ENCODE results near the gene COL6A3. TPM values are rescaled to one million over a fixed set of nuclear protein-coding genes. Genes with fewer than 3 reads are reported as not detected.

COL6A3 gene
- total and polyA plus RNA-seq, 2 donors (not counting 1 experiment from before 2014, with no cell fraction given), result 316 to 1,525 TPM

- Histone ChIP-seq H3K27ac (ENCODE audit: insufficient read depth, low read length) (no peak overlapping the region), H3K4me2 (ENCODE audit: extremely low read depth, insufficient read depth, low read length) (no peak overlapping the region), H3K9ac (ENCODE audit: insufficient read depth, low read length) (no peak overlapping the region), H3K36me3 (ENCODE audit: control insufficient read depth, insufficient read depth, low read length) (no peaks in the 10 kb centered on the region), H3K4me1 (ENCODE audit: control insufficient read depth, extremely low read depth, insufficient read depth, low read length) (peaks cover 3% of the 10 kb centered on the region), H2AFZ (ENCODE audit: low read length) (no peak overlapping the region), H3K79me2 (ENCODE audit: control insufficient read depth, insufficient read depth, low read length) (peaks cover 15% of the 10 kb centered on the region), H3K27me3 (ENCODE audit: control insufficient read depth, insufficient read depth, low read length) (no peaks in the 10 kb centered on the region), H3K4me3 (replicated peaks in 1 of 4; ENCODE audit: control extremely low read depth in 1 of 4, insufficient read depth in 1 of 4, low read depth in 3 of 4, low read length in 4 of 4) (no peak overlapping the region), H4K20me1 (ENCODE audit: control insufficient read depth, extremely low read depth, insufficient read depth, low read length) (no peaks in the 10 kb centered on the region), H3K9me3 (ENCODE audit: control insufficient read depth, insufficient read depth, low read depth, low read length) (no peaks in the 10 kb centered on the region)
- DNase-seq (ENCODE audit: low read depth in 2 of 2), result no peak
- TF ChIP-seq CTCF (conservative IDR thresholded peaks at IDR 0.05 in 1 of 2, IDR thresholded peaks at IDR 0.05 in 1 of 2; ENCODE audit: low read depth in 1 of 2, low read length in 2 of 2) (no peak), EZH2 (IDR thresholded peaks at IDR 0.05; ENCODE audit: low read length, missing control alignments) (no peak)
Measured at GRCh38 chr2:237418300-237418699, 4.3 kb upstream of the COL6A3 start.

- H3K4me2 ChIP-seq (ENCODE audit: extremely low read depth, insufficient read depth, low read length), result peak overlapping the region; percentile 54
- peak overlapping the region; percentile 92 for H3K27ac ChIP-seq (ENCODE audit: insufficient read depth, low read length)
- H3K79me2 ChIP-seq (ENCODE audit: control insufficient read depth, insufficient read depth, low read length), result peaks cover 66% of the 10 kb centered on the region
- peaks cover 3% of the 10 kb centered on the region for H3K4me1 ChIP-seq (ENCODE audit: control insufficient read depth, extremely low read depth, insufficient read depth, low read length)
- peak overlapping the region; percentile 71 for H3K9ac ChIP-seq (ENCODE audit: insufficient read depth, low read length)
- TF ChIP-seq EZH2 (IDR thresholded peaks at IDR 0.05; ENCODE audit: low read length, missing control alignments) (no peak), CTCF (conservative IDR thresholded peaks at IDR 0.05 in 1 of 2, IDR thresholded peaks at IDR 0.05 in 1 of 2; ENCODE audit: low read depth in 1 of 2, low read length in 2 of 2) (no peak)
- no peaks in the 10 kb centered on the region for H3K27me3 ChIP-seq (ENCODE audit: control insufficient read depth, insufficient read depth, low read length)
- no peaks in the 10 kb centered on the region for H3K9me3 ChIP-seq (ENCODE audit: control insufficient read depth, insufficient read depth, low read depth, low read length)
- no peak overlapping the region for H2AFZ ChIP-seq (ENCODE audit: low read length)
- H3K4me3 ChIP-seq (replicated peaks in 1 of 4; ENCODE audit: control extremely low read depth in 1 of 4, insufficient read depth in 1 of 4, low read depth in 3 of 4, low read length in 4 of 4), result peak overlapping the region; percentile 83 to 94 (median 89)
- no peaks in the 10 kb centered on the region for H4K20me1 ChIP-seq (ENCODE audit: control insufficient read depth, extremely low read depth, insufficient read depth, low read length)
- peaks cover 2% of the 10 kb centered on the region for H3K36me3 ChIP-seq (ENCODE audit: control insufficient read depth, insufficient read depth, low read length)
- DNase-seq (ENCODE audit: low read depth in 2 of 2), result peak in 1 of 2 donors; percentile 57
Measured at GRCh38 chr2:237412988-237413776, 782 bp downstream of the COL6A3 start.

- Histone ChIP-seq H3K4me3 (replicated peaks in 1 of 4; ENCODE audit: control extremely low read depth in 1 of 4, insufficient read depth in 1 of 4, low read depth in 3 of 4, low read length in 4 of 4) (peak overlapping the region; percentile 83 to 94 (median 89)), H3K79me2 (ENCODE audit: control insufficient read depth, insufficient read depth, low read length) (peaks cover 71% of the 10 kb centered on the region), H3K9ac (ENCODE audit: insufficient read depth, low read length) (peak overlapping the region; percentile 71), H2AFZ (ENCODE audit: low read length) (no peak overlapping the region), H3K4me2 (ENCODE audit: extremely low read depth, insufficient read depth, low read length) (peak overlapping the region; percentile 74), H4K20me1 (ENCODE audit: control insufficient read depth, extremely low read depth, insufficient read depth, low read length) (no peaks in the 10 kb centered on the region), H3K9me3 (ENCODE audit: control insufficient read depth, insufficient read depth, low read depth, low read length) (no peaks in the 10 kb centered on the region), H3K27me3 (ENCODE audit: control insufficient read depth, insufficient read depth, low read length) (no peaks in the 10 kb centered on the region), H3K27ac (ENCODE audit: insufficient read depth, low read length) (peak overlapping the region; percentile 92), H3K36me3 (ENCODE audit: control insufficient read depth, insufficient read depth, low read length) (peaks cover 2% of the 10 kb centered on the region), H3K4me1 (ENCODE audit: control insufficient read depth, extremely low read depth, insufficient read depth, low read length) (peaks cover 7% of the 10 kb centered on the region)
- TF ChIP-seq CTCF (conservative IDR thresholded peaks at IDR 0.05 in 1 of 2, IDR thresholded peaks at IDR 0.05 in 1 of 2; ENCODE audit: low read depth in 1 of 2, low read length in 2 of 2) (no peak), EZH2 (IDR thresholded peaks at IDR 0.05; ENCODE audit: low read length, missing control alignments) (no peak)
- no peak for DNase-seq (ENCODE audit: low read depth in 2 of 2)
Measured at GRCh38 chr2:237412646-237412987, 1.3 kb downstream of the COL6A3 start.
